GM18508 (cell line): ENCODE measurements around the gene HTR4.

Experiments
- ATAC-seq: cut with Tn5 transposase; IDR thresholded peaks from one replicate; pipeline ENCODE4 v1.9.1; 2021; ENCODE audit warnings: moderate number of reproducible peaks; ENCODE audit not compliant: insufficient read depth, unreplicated experiment

HTR4 gene

GRCh38 chr5:148620091-148620490 lies 34.2 kb downstream of the HTR4 start:
- no peak for ATAC-seq

DNA sequence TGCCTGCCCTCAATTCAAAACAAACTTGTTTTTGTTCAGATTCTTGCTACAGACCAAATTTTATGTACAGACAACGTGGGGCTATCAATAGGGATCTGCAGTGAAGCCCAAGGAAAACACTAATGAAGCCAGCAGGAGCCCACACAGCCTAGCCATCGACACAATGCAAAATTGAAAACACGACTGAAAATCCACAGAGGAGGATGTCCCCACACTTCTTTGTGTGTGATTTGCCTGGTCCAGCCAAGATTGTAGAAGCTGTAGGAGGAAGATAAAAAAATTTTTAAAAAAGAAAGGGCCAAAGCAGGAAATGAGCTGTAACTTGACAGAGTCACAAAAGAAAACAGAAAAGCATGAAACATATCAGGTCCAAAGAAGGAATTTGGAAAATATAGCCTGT lies 34.8 kb downstream of the HTR4 start:
- ATAC-seq = no peak

DNA sequence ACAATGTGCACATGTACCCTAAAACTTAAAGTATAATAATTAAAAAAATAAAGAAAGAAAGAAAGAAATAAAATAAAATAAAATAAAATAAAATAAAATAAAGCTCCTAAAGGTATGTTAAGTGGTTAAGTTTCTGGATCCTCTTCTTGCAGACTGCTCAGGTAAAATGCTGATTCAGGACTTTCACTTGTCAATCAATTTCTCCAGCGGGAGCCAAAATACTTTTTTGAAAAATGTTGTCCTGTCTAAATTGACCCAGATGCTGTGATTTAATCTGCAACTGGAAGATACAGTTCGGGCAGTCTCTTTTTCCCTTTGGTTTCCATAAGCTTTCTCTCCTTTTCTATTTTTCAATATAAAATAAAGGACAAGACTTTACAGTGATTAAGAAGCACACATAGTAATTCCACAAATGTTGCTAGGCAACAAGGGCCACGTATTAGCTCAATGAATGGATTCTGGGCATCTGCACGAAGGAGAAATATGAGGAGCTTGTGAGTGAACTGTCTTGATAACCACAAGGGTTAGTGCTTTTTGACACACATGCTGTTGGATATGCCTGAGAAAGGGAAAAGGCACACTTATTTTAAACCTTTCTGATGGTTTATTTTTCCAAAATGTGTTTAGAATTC lies 38.6 kb downstream of the HTR4 start:
- ATAC-seq = no peak

DNA sequence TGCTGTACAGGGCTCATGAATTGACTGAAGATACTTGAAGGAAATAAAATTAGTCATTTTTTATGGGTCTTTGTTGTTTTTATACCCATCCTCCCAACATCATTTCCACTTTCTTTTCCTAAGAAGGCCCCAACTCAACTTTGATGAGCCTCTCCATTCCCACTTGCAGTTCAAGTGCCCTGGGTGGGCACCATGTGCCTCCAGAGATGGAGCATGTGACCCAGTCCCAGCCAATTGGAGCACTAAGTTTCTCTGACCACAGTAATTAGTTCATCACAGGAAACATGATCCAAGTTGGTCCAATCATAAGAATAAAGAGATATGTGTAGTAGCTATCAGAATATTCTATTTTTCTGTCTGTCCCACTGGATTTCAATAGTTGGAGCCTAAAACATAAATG lies 46.9 kb downstream of the HTR4 start:
- ATAC-seq = no peak

DNA sequence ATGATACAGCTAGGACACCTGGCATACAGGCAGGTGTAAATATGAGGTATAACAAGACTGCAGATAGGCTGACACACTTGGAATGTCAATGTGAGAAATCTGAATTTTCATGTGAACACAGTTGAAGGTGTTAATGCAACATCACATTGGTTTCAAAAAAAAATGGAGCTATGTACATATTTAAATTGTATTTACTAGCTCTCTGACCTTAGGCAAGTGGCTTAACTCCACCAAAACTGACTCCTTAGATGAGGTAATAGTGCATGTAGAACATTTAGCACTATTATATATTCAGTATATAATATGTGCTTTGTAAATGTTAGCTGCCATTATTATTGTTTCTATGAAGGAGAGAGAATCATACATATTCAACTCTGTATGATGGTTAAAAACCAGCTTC lies 48.0 kb downstream of the HTR4 start:
- no peak for ATAC-seq

- ATAC-seq = no peak
Observed at GRCh38 chr5:148599187-148599586, 55.1 kb downstream of the HTR4 start.

DNA sequence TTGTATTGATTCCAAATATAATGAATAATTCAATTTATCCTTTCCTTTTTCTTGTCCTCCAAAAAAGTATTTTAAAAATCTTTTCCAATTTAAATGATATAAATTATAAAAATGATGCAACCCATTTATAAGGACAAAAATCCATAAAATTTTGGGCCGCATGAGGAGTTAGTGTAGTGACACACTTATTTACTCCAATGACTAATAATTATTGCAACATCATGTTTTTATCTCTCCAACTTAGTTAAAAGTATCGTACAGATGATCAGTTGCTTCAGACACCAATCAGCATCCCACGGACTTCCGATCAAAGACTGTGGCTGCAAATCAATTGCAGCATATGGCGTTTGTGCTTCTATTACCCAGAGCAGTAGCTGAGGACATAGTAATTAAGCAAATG lies 58.6 kb downstream of the HTR4 start:
- ATAC-seq = no peak

DNA sequence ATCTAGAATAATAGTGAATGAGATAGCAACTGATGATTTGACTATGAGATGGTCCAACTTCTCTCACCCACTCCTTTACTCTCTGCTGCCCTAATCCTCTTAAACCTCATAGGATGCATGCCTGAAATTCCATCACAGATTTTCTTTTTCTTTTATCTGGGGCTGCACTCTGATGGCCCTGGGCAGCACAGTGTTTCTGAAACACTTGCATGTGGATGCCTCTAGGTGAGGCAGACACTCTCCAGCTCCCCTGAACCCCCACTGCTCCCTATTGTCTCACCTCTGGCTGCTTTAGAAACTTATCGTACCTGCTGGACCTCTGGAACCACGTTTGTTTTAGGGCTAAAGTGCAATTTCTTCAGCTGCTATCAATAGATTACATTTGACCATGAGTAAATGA lies 67.5 kb downstream of the HTR4 start:
- ATAC-seq = no peak

DNA sequence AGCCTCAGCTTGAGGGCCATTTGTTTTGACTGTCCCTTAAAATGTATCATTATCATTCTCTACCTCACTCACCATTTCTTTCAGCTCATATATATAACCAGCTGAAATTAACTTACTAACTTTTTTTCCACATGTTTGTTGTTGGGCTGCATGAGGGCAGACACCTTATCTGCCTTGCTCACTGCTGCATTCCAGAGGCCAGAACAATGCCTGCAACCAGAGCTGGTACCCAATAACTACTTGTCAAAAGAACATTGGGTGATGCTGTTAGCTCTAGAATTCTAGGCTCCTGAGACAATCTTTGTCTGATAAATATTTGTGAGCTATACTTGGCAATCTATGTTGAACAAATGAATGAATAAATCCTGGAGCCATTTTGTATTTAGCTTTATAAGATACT lies 68.3 kb downstream of the HTR4 start:
- ATAC-seq = no peak

DNA sequence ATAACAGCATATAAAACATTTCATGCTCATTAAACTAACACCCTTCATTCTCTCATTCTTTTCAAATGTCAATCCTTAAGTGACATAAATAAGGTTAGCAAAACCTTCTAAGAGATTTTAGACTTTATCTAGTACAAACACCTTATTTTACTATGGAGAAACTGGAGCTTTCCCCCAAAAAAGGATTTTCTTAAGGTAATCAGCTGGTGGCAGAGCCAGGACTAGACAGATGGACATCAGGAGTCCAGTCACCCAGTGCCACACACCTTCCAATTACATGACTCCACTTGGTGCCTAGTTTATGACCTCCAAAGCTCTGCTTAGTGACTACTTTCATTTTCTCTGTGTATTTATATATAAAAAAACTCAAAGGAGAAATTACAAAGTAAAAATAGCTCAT lies 70.2 kb downstream of the HTR4 start:
- ATAC-seq = no peak

DNA sequence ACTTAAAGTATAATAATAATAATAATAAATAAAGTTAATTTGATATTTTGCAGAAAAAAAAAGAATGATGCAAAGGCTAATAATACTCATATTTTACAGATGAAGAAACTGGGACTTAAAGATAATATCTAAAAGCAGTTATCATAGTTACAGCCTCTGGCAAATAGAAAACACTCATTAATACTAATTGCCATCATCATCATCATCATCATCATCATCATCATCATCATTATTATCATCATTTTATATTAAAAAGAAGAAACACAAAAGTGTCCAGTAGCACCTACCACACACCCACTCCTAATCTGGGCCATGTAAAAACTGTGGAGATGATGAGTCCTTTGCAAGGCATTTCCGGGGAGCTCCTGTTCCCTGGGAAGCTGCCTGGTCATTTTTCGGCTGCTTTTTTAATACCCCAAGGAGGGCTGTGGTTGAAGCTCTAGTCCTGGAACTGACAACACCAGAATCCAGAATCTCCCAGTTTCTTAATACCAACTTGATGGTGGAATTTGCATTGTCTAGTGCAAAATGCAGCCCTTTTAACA lies 70.8 kb downstream of the HTR4 start:
- no peak for ATAC-seq

- no peak for ATAC-seq
Observed at GRCh38 chr5:148574167-148574566, 80.2 kb downstream of the HTR4 start.

- no peak for ATAC-seq
Observed at GRCh38 chr5:148573374-148573773, 81.0 kb downstream of the HTR4 start.

DNA sequence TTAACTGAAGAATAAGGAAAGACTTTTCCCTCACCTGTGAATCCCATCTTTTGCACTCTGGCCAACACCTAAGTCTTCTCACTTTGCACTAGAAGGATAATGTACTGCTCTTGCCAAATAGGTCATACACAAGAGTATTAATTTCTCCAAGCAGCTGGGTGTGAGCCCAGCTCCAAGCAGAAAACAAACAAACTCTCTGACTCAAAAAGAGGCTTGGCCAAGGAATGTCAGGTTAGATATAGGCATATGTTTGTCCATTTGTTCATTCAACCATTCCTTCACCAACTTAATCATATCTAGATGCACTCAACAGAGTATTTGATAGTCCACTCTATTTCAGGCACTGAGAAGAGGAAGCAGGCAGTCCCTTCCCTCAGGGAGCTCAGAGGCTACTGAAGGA lies 84.4 kb downstream of the HTR4 start:
- ATAC-seq = no peak

- no peak for ATAC-seq
Observed at GRCh38 chr5:148565148-148565547, 89.2 kb downstream of the HTR4 start.

DNA sequence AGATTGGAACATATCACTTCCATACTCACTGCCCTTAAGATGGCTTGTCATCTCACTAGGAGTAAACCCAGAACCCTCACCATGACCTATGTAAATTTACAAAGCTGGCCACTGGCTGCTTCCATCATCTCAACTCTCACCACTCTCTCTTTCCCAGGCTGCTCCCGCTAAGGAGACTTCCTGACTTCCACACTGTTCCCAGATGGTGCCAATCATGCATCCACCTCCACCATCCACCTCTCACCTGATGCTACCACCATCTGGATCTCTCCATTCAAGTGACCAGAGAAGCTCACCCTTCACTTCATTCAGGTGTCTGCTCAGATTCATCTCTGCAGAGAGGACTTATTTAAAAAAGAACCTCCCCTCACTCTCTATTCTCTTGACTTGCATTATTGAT lies 91.3 kb downstream of the HTR4 start:
- no peak for ATAC-seq

DNA sequence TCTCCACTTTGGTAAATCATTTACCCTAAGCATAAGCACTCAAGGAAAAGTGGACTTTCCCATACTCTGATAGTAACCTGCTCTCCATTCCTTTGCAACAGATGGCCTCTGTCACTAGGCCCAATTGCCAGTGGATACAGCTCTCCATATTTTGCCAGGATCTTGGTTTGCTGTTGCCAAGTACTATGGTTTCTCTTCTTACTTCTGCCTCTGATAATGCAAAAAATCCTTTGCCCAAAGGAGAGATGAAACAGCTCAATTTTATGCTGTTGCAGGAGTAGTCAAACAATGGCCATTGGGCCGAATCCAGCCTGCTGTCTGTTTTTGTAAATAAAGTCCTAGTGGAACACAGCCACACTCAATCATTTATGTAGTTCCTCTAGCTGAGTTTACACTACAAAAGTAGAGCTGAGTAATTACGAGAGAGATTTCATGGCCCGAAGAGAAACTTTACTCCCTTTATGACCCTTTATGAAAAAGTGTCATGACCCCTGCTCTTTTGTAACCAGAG lies 92.5 kb downstream of the HTR4 start:
- no peak for ATAC-seq

GRCh38 chr5:148559461-148559860 lies 94.9 kb downstream of the HTR4 start:
- no peak for ATAC-seq

- ATAC-seq = no peak
Observed at GRCh38 chr5:148558892-148559291, 95.4 kb downstream of the HTR4 start.

DNA sequence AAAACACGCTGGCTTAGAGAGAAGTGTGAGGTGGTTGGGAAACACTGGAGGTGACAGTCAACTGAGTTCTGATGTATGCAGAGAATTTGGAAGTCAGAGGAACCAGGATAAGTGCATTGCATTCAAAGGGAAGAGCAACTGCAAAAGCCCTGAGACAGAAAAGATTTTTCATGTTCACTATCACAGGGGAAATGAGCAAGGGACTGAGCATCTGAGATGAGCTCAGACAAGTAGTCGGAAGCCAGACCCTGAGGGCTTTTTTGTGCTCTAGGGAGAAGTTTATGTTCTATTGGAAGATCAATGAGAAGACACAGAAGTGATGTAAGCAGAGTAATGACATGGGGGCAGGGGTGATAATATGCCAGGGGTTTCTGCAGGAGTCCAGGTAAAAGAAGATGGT lies 97.5 kb downstream of the HTR4 start:
- ATAC-seq = no peak

GRCh38 chr5:148554621-148555020 lies 99.7 kb downstream of the HTR4 start:
- ATAC-seq = no peak

- ATAC-seq = no peak
Observed at GRCh38 chr5:148543727-148544126, 110.6 kb downstream of the HTR4 start.
